Caco-2 (cell line): ENCODE data around the gene WDR72. TPM values are rescaled to one million over a fixed set of nuclear protein-coding genes. Genes with fewer than 3 reads are reported as not detected.

Source experiments
- BruUV-seq: library from RNA; stranded (reverse); fragments of 400-500 nt; replicated peaks from 2 replicates; lab custom pipeline; 2021; lab: Mats Ljungman, UMichigan
- CTCF ChIA-PET: fragments of 300-600 bp; sonication (Branson Sonifier 250); formaldehyde crosslinking; loops from one replicate; lab custom pipeline; 2022; ENCODE audit warnings: antibody characterized with exemption; lab: Charles Lee
- POLR2A ChIA-PET: fragments of 300-600 bp; sonication (Branson Sonifier 250); formaldehyde crosslinking; loops from one replicate; lab custom pipeline; 2022; ENCODE audit warnings: antibody characterized with exemption; lab: Charles Lee
- DNase-seq, 2 experiments: peaks; one replicate each; pipeline versions ENCODE4 v3.0.0 to v3.0.0-alpha.2; 2020 to 2022
- H3K27me3 ChIP-seq: replicated peaks from 2 replicates; pipeline ENCODE4 v1.6.0; 2011; ENCODE audit warnings: low read length; ENCODE audit not compliant: control insufficient read depth, insufficient read depth
- H3K36me3 ChIP-seq: 2 replicates; pipeline ENCODE4 v1.5.1; 2011; ENCODE audit warnings: low read length; ENCODE audit not compliant: control insufficient read depth, insufficient read depth
- H3K4me1 ChIP-seq: fragments of 250-450 bp; sonication (Bioruptor Pico); 2 replicates; pipeline ENCODE4 v1.5.1; 2020; ENCODE audit warnings: mild to moderate bottlenecking
- H3K4me3 ChIP-seq: 2 replicates; pipeline ENCODE4 v1.5.1; 2011; ENCODE audit warnings: low read depth, mild to moderate bottlenecking, control low read depth, low read length
- H3K9me3 ChIP-seq: fragments of 250-450 bp; sonication (Bioruptor Pico); 2 replicates; pipeline ENCODE4 v1.5.1; 2020; ENCODE audit warnings: mild to moderate bottlenecking, moderate library complexity
- H3K27ac Mint-ChIP-seq: one replicate; pipeline ENCODE4 v1.8.0; 2022; ENCODE audit warnings: mixed read lengths; ENCODE audit not compliant: unreplicated experiment
- H3K27me3 Mint-ChIP-seq: one replicate; pipeline ENCODE4 v1.8.0; 2022; ENCODE audit warnings: mixed read lengths; ENCODE audit not compliant: insufficient read depth, unreplicated experiment
- H3K36me3 Mint-ChIP-seq: one replicate; pipeline ENCODE4 v1.8.0; 2022; ENCODE audit warnings: mild to moderate bottlenecking, mixed read lengths; ENCODE audit not compliant: insufficient read depth, unreplicated experiment
- H3K4me1 Mint-ChIP-seq: one replicate; pipeline ENCODE4 v1.8.0; 2022; ENCODE audit warnings: low read depth, mixed read lengths; ENCODE audit not compliant: unreplicated experiment
- H3K4me3 Mint-ChIP-seq: one replicate; pipeline ENCODE4 v1.8.0; 2022; ENCODE audit warnings: mild to moderate bottlenecking, moderate library complexity, mixed read lengths; ENCODE audit not compliant: unreplicated experiment
- H3K9me3 Mint-ChIP-seq: one replicate; pipeline ENCODE4 v1.8.0; 2022; ENCODE audit warnings: mixed read lengths; ENCODE audit not compliant: unreplicated experiment
- intact Hi-C: fragments of 100-400 bp; cut with micrococcal nuclease; formaldehyde crosslinking; loops from one replicate; pipeline ENCODE4 v1.10.0; 2022; ENCODE audit not compliant: unreplicated experiment
- total RNA-seq: library from RNA; stranded (reverse); gene quantifications from 2 replicates; pipeline ENCODE4 v1.2.3, GENCODE V29; 2022
- TF ChIP-seq, protein P1 (sequence below), 2 experiments: fragments of 200-600 bp in 1 of 2; IDR thresholded peaks; 1 replicate in 1 of 2; 2 replicates in 1 of 2; pipeline versions ENCODE4 v1.5.1 to v1.8.0; 2011 to 2022; ENCODE audit warnings: antibody characterized with exemption in 1 of 2, control low read depth in 1 of 2, inconsistent platforms in 1 of 2, low read depth in 1 of 2, low read length in 1 of 2, mild to moderate bottlenecking in 1 of 2, moderate library complexity in 1 of 2; ENCODE audit not compliant: insufficient read depth in 1 of 2, severe bottlenecking in 1 of 2, unreplicated experiment in 1 of 2

WDR72 gene
- total RNA-seq, 1 experiment from 2014 or later, result 11.2 TPM

GRCh38 chr15:53634517-53635106 is 124.9 kb downstream of the WDR72 start:
- Histone ChIP-seq H3K4me1 (no peaks in the 10 kb centered on the region), H3K27me3 (no peaks in the 10 kb centered on the region), H3K4me3 (no peak overlapping the region), H3K36me3 (no peaks in the 10 kb centered on the region), H3K9me3 (no peaks in the 10 kb centered on the region; the same call in none of the 2 replicates)
- peaks cover 6% of the 10 kb centered on the region for H3K27me3 Mint-ChIP-seq
- no peaks in the 10 kb centered on the region for H3K4me1 Mint-ChIP-seq
- ChIA-PET CTCF (no interaction called here), POLR2A (no interaction called here)
- H3K9me3 Mint-ChIP-seq, result peaks cover 23% of the 10 kb centered on the region
- no peak for DNase-seq
- no peak overlapping the region for H3K27ac Mint-ChIP-seq
- H3K4me3 Mint-ChIP-seq, result no peak overlapping the region
- no TSS peak for BruUV-seq
- H3K36me3 Mint-ChIP-seq, result no peaks in the 10 kb centered on the region
- intact Hi-C loops, result no loop called here
- TF ChIP-seq, protein P1, sequence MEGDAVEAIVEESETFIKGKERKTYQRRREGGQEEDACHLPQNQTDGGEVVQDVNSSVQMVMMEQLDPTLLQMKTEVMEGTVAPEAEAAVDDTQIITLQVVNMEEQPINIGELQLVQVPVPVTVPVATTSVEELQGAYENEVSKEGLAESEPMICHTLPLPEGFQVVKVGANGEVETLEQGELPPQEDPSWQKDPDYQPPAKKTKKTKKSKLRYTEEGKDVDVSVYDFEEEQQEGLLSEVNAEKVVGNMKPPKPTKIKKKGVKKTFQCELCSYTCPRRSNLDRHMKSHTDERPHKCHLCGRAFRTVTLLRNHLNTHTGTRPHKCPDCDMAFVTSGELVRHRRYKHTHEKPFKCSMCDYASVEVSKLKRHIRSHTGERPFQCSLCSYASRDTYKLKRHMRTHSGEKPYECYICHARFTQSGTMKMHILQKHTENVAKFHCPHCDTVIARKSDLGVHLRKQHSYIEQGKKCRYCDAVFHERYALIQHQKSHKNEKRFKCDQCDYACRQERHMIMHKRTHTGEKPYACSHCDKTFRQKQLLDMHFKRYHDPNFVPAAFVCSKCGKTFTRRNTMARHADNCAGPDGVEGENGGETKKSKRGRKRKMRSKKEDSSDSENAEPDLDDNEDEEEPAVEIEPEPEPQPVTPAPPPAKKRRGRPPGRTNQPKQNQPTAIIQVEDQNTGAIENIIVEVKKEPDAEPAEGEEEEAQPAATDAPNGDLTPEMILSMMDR (IDR thresholded peaks at IDR 0.05; ENCODE audit: insufficient read depth in 1 of 2, low read depth in 1 of 2, low read length in 1 of 2, severe bottlenecking in 1 of 2, unreplicated experiment in 1 of 2), result no peak

GRCh38 chr15:53627279-53627678 is 132.2 kb downstream of the WDR72 start:
- CTCF ChIA-PET, result no interaction called here
- Histone ChIP-seq H3K9me3 (no peaks in the 10 kb centered on the region; the same call in 1 of the 2 replicates), H3K36me3 (no peaks in the 10 kb centered on the region), H3K4me3 (no peak overlapping the region), H3K27me3 (no peaks in the 10 kb centered on the region), H3K4me1 (no peaks in the 10 kb centered on the region)
- Mint-ChIP-seq H3K4me3 (no peak overlapping the region), H3K9me3 (peaks cover 14% of the 10 kb centered on the region), H3K4me1 (no peaks in the 10 kb centered on the region), H3K27ac (no peak overlapping the region), H3K36me3 (no peaks in the 10 kb centered on the region), H3K27me3 (no peaks in the 10 kb centered on the region)
- TF ChIP-seq, protein P1 (IDR thresholded peaks at IDR 0.05; ENCODE audit: insufficient read depth in 1 of 2, low read depth in 1 of 2, low read length in 1 of 2, severe bottlenecking in 1 of 2, unreplicated experiment in 1 of 2), result no peak
- no peak for DNase-seq
- BruUV-seq, result no TSS peak
- POLR2A ChIA-PET, result no interaction called here
- intact Hi-C loops, result no loop called here

- Histone ChIP-seq H3K27me3 (no peaks in the 10 kb centered on the region), H3K4me3 (no peak overlapping the region), H3K9me3 (no peaks in the 10 kb centered on the region; the same call in 1 of the 2 replicates), H3K36me3 (no peaks in the 10 kb centered on the region), H3K4me1 (no peaks in the 10 kb centered on the region)
- ChIA-PET POLR2A (no interaction called here), CTCF (no interaction called here)
- no peaks in the 10 kb centered on the region for H3K4me1 Mint-ChIP-seq
- no peak for DNase-seq
- intact Hi-C loops, result no loop called here
- no peak overlapping the region for H3K4me3 Mint-ChIP-seq
- no TSS peak for BruUV-seq
- H3K27ac Mint-ChIP-seq, result no peak overlapping the region
- H3K9me3 Mint-ChIP-seq, result peaks cover 4% of the 10 kb centered on the region
- TF ChIP-seq, protein P1 (IDR thresholded peaks at IDR 0.05; ENCODE audit: insufficient read depth in 1 of 2, low read depth in 1 of 2, low read length in 1 of 2, severe bottlenecking in 1 of 2, unreplicated experiment in 1 of 2), result no peak
- H3K36me3 Mint-ChIP-seq, result no peaks in the 10 kb centered on the region
- no peaks in the 10 kb centered on the region for H3K27me3 Mint-ChIP-seq
Observed at GRCh38 chr15:53625962-53626845, 133.3 kb downstream of the WDR72 start.
